Activated CD4-positive, alpha-beta T cell treated with anti-CD3 and anti-CD28 coated beads for 48 hours (primary cell): ENCODE measurements around the gene GMDS.

Source experiments
- DNase-seq: peaks from one replicate; pipeline ENCODE4 v3.0.0-alpha.2; 2020

GMDS gene

GRCh38 chr6:2030682-2031244 lies 214.6 kb downstream of the GMDS start:
- DNase-seq: no peak

- DNase-seq: no peak
These were observed 215.5 kb downstream of the GMDS start for GRCh38 chr6:2029952-2030351.

- no peak for DNase-seq
These were observed 216.1 kb downstream of the GMDS start for GRCh38 chr6:2029130-2029794.

GRCh38 chr6:2028457-2029038 lies 216.9 kb downstream of the GMDS start:
- no peak for DNase-seq

- no peak for DNase-seq
These were observed 219.3 kb downstream of the GMDS start for GRCh38 chr6:2026133-2026532.

DNA sequence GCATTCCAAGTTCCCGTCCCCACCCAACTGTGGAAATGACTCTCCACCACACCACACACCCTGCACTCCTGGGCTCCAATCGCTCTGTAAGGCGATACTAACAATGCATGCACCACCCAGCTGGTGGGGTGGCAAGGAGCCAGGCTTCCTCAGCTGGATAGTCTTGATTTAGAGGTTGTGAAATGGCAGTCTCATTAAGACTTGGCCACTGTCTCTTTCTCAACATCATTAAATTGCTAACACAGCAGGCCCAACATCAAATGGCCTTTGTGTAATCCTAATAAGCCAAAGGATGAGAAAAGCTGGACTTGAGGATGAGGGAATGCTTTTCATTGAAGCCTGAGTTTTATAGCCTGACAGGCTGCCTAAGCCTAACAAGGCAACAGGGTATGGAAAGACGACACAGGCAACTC lies 223.7 kb downstream of the GMDS start:
- no peak for DNase-seq

- no peak for DNase-seq
These were observed 224.5 kb downstream of the GMDS start for GRCh38 chr6:2020909-2021308.

DNA sequence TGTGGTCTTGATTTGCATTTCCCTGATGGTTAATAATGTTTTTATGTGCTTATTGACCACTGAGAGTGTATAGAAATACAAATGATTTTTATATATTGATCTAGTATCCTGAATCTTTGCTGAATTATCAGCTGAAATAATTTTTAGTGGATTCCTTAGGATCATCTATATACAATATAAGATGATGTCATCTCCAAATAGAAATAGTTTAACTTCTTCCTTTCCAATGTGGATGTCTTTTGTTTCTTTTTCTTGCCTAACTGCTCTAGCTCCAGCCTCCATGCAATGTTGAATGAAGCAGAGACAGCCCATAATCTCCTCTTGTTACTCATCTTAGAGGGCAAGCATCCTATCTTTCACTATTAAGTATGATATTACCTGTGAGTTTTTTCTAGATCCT lies 226.4 kb downstream of the GMDS start:
- DNase-seq: no peak

DNA sequence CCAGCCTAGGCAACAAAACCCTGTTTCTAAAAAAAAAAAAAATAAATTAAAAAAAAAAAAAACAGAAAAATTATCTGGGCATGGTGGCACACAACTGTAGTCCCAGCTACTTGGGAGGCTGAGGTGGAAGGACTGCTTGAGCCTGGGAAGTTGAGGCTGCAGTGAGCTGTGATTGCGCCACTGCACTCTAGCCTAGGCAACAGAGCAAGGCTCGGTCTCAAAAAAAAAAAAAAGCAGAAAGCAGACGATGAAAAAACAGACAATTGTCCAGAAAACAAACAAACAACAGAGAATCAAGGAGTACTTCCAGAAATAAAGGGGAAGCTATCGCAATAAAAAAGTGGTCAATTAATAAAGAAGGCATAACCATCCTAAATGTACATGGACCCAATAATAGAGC lies 229.4 kb downstream of the GMDS start:
- DNase-seq: no peak

DNA sequence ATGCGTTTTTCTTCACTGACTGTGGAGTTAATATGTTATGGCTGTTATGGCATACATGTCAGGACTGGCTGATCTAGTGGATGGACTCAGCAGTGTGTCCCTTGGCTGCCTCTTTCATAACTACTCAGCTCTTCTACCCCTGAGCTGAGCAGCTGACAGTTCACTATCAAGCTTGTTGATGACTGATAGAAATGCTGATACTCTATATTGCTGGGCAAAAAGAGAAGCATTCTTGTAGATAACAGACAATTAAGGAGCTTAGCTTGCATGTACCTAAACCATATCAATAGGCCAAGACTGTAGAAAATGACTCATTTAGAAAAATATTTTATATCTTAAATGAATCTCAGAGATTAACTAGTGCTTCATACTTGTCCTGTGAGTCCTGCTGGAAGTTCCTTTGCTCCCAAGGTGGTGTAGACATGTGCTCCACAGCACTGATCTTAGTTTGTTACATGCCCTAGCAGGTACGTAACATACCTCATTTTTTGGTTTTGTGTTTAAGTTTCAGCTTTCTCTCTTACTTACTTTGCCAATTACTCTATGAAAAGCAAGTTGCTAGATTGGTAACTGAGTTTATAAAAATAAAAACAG lies 236.9 kb downstream of the GMDS start:
- no peak for DNase-seq

DNA sequence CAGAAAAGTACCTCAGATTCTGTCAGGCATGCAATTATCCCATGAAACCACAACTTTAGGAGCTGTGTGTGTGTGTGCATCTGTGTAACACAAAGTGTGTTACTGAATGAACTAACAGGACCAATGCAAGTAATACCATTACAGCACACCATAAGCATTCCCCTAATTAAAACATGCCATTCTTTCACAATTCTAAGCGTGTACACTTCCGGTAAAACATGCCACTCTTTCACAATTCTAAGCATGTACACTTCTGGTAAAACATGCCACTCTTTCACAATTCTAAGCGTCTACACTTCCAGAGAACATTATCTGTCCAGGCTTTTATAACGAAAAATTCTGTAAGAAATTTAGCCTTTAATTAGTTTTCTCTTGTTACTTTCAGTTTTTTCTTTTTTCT lies 238.2 kb downstream of the GMDS start:
- DNase-seq: no peak

DNA sequence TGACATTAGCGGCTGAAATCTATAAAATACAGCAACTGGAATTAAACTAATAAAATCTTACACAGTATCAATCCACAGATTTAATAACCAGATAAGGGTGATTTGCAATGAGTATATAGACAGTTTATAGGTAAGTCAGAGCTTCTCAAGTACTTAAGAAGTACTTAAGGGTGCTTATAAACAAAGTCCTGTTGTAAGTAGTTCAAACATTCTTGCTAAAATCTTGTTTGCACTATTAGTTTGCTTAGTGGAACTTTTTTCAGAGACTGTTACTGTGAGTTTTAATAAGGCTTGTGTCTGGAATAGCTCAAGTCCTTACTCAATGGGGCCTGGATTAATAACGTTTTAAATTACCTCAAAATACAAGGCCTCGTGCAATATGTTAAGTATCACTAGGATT lies 240.5 kb downstream of the GMDS start:
- DNase-seq: no peak

DNA sequence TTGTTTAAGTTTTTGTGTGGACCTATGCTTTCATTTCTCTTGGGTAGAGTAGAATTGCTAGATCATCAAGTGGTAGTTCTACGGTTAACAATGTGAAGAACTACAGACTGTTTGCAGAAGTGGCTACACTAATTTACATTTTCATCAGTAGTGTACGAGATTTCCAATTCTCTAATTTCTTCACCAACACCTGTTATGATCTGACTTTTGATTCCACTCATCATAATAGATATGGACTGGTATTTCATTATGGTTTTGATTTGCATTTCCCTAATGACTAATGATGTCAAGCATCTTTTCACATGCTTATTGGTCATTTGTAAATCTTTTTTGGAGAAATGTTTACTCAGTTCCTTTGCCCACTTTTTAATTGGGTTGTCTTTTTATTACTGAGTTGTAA lies 244.4 kb downstream of the GMDS start:
- DNase-seq: no peak

DNA sequence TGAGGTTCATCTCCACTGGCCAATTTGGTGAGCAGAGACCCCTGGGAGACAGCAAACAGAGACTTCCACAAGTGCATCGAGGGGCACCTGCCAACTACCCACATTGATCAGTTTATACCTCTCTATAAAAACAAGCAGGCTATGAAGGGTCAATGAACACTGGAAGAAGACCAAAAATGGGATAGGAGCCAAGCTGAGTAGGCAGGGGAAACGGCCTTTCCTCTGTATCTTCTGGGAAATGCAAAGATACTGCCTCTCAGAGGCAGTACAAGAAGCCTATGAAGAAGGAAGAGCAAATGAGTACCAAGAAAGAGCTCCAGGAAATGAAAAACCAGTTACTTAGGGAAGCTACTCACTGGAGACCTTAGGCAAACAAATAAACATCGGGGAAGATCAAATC lies 247.7 kb downstream of the GMDS start:
- DNase-seq: no peak

- DNase-seq: no peak
These were observed 249.8 kb downstream of the GMDS start for GRCh38 chr6:1995636-1996035.

DNA sequence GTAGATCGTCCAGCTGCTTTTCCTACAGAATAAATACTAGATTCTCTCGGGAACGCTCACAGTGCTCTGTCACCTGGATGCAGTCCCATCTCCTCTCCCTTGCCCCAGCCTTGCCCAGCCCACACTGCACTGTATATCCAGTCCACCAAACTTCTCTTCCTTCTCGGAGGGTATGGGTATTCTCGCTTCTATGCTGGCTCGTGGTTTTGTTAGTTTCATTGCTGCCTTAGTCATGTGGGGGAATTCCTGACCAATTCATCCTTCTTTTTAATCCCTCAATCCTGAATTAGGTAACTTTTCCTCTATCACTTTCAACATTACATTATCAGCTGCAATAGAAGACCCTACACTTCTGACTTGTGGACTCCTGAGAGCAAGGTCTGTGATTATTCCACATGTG lies 252.4 kb downstream of the GMDS start:
- DNase-seq: no peak

DNA sequence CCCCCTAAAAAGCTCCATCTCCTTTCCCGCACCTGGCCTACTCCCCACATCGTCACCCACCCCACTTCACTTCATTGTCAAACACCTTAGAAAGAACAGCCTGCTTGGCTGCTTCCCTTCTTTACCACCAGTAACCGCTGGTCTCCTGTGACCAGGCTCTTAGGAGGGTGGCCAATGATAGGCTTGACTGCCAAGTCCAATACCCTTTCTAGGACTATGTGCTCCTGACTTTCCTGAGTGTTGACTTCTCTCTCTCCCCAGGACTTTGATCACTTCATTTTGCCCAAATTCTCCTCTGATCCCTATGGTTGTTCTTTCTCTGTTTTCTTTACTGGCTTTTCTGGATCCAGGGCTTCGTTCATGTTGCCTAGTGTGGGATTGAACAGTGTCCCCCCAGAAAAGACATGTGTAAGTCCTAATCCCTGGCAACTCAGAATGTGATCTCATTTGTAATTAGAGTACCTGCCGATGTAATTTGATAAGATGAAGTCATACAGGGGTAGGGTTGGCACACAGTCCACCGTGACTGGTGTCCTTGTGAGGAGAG lies 254.0 kb downstream of the GMDS start:
- DNase-seq: no peak

- DNase-seq: no peak
These were observed 256.6 kb downstream of the GMDS start for GRCh38 chr6:1988843-1989242.

DNA sequence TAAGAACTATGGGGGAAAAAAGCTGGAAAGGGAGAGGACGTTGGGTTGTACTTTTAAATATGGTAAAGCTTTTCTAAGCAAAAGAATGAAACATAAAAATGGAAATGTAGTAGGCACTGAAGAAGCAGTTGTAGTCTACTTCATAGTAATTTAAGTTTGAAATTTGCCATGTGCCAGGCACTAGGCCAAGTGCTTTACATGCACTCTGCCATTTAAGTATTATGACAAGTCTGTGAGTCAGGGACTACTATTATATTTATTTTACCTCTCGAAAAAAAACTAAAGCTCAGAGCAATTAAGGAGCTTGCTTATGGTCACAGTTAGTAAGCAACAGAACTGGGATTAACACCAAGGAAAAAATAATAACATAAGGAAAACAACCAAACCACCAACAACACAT lies 257.8 kb downstream of the GMDS start:
- DNase-seq: no peak

DNA sequence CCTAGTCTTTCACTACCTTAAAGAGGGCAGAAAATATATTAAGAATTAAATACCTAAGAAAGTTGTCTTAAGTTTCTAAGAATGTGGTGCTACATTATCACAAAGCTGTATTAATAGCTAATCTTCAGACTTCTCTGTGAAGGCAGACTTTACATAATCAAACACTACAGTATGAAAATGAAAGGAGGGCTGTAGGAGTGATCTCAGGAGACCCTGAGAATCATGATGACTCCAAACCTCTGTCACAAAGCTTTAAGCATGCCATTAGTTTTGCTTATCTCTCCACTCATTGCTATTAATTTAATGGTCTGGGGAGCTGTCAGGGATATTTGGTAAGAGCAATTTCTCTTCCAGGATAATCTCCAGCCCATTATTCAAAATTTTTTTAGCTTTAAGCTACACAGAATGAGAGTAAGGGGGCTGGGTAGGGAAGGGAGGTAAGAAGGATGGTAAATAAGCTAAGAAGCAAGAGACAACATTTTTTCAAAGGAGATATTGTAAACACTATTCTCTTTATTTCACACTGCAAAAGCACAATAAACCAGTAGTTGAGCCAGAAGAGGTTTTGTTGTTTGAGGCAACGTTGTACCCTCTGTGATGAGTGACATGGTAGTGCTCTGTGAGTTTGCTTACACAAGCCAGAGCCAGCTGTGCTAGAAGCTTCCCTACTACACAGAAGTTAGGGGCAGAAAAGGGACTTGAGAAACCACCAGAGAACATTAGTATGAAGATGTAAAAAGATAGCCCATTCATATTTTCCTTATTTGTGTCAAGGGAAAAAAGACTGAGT lies 258.8 kb downstream of the GMDS start:
- no peak for DNase-seq

DNA sequence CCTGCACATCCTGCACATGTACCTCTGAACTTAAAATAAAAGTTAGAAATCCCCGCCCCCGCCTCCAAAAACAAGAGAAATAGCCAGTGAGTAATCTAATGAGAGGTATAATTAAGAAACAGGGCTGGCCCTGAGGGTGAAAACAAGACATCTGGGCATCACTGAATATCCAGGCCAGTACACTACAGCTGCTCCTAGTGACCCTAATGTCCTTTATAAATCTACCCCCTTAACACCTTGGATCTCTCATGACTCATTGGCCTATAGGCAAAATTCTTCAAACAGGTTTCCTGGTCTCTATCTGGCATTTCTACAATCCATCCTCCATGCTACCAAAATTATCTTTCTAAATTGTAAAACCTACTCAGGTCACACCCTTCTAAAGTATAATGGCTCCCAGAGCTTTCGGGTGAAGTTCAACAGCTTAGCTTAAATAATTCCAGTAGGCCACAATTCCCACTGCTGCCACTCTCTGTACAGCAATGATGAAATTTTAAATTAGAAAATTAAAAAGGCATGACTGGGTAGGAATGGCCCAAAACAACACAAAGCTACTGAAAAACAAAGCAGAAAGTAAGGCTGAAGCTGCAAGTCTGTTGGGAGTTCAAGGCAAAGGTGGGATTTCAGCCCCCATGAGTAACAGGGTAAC lies 260.9 kb downstream of the GMDS start:
- no peak for DNase-seq

DNA sequence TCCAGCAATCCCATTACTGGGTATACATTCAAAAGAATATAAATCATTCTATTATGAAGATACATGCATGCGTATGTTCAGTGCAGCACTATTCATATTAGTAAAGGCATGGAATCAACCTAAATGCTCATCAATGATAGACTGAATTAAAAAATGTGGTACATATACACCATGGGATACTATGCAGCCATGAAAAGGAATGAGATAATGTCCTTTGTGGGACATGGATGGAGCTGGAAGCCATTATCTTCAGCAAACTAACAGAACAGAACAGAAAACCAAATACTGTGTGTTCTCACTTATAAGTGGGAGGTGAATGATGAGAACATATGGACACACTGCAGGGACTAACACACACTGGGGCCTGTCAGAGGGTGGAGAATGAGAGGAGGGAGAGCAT lies 261.6 kb downstream of the GMDS start:
- DNase-seq: no peak

DNA sequence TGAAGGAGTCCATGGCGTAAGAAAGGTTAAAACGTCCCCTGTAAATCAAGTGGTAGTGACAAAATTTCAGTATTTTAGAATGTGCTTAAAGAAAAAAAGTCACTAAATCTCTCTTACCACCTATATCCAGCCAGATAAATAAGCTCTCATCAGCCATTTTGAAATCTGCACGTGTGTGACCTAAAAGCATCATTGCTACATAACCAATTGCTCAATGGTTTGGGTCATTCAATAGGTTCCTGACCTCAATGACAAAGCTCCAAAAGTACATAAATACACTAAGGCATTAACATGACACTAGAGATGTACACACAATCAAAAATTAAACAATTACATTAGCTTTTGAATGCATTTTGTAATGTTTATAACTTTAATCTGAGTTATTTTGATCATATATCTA lies 272.4 kb downstream of the GMDS start:
- no peak for DNase-seq
